DND-41 (cell line): ENCODE measurements around the gene PDE4B.

Experiments used
- EZH2 ChIP-seq: IDR thresholded peaks from 3 replicates; pipeline ENCODE4 v1.6.1; 2012; ENCODE audit warnings: borderline replicate concordance, low read depth, mild to moderate bottlenecking, moderate library complexity, low read length, inconsistent platforms; ENCODE audit not compliant: severe bottlenecking
- TF ChIP-seq, protein P1 (sequence below): IDR thresholded peaks from 2 replicates; pipeline ENCODE4 v1.5.1; 2012; ENCODE audit warnings: borderline replicate concordance, low read length, moderate library complexity, mild to moderate bottlenecking; ENCODE audit not compliant: poor library complexity, severe bottlenecking; ENCODE audit errors: extremely low read depth

DNA sequence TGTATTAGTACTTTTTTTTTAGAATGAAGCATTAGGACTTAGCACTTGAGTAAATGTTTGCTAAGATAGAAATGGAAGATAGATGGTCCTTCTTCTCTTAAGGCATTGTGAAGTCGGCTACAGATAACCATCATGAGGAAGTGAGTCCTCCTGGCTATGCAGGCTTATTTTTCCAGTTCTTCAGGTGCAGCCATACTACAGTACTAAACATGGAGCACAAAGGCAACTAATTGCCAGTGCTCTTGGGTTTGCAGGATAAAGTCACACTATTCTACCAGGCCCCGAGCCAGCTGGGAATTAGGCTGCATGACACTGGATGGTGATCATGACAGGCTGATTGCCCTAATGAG, 543.9 kb downstream of the PDE4B start:
- TF ChIP-seq, protein P1, sequence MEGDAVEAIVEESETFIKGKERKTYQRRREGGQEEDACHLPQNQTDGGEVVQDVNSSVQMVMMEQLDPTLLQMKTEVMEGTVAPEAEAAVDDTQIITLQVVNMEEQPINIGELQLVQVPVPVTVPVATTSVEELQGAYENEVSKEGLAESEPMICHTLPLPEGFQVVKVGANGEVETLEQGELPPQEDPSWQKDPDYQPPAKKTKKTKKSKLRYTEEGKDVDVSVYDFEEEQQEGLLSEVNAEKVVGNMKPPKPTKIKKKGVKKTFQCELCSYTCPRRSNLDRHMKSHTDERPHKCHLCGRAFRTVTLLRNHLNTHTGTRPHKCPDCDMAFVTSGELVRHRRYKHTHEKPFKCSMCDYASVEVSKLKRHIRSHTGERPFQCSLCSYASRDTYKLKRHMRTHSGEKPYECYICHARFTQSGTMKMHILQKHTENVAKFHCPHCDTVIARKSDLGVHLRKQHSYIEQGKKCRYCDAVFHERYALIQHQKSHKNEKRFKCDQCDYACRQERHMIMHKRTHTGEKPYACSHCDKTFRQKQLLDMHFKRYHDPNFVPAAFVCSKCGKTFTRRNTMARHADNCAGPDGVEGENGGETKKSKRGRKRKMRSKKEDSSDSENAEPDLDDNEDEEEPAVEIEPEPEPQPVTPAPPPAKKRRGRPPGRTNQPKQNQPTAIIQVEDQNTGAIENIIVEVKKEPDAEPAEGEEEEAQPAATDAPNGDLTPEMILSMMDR, result no peak
- no peak for TF ChIP-seq EZH2
